ENCODE data around the gene EPS8L2.

DNA sequence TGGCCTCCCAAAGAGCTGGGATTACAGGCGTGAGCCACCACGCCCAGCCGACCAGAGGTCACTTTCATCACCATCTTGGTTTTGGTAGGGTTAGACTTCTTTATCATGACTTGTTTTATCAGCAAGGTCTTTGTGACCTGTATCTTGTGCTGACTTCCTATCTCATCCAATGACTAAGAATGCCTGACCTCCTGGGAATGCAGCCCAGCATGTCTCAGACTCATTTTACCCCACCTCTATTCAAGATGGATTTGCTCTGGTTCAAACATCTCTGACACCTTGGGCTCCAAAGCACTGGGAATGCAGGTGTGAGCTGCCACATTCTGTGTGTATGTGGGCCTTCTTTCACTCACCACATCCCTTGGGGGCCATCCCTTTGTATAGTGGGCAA is 36.1 kb downstream of the EPS8L2 start:
- TF ChIP-seq ZNF140 (tag by site-specific recombination; IDR thresholded peaks at IDR 0.05), result no peak
- no peak for TF ChIP-seq ZBTB8A (tag by site-specific recombination; IDR thresholded peaks at IDR 0.05)
- no peak for TF ChIP-seq CTCF (tag by site-specific recombination; IDR thresholded peaks at IDR 0.05)
- TF ChIP-seq YY1 (tag by site-specific recombination; IDR thresholded peaks at IDR 0.05), result no peak
- no peak for TF ChIP-seq TCF7L2 (IDR thresholded peaks at IDR 0.05; ENCODE audit: borderline replicate concordance, low read depth, low read length)
- no peak for TF ChIP-seq ZNF24 (tag by site-specific recombination; IDR thresholded peaks at IDR 0.05)
- TF ChIP-seq ZNF623 (tag by site-specific recombination; IDR thresholded peaks at IDR 0.05), result no peak
- TF ChIP-seq ZFP41 (tag by site-specific recombination; IDR thresholded peaks at IDR 0.05; ENCODE audit: borderline replicate concordance), result no peak
